ENCODE results near the gene TRABD2B. TPM values are rescaled to one million over a fixed set of nuclear protein-coding genes. Genes with fewer than 3 reads are reported as not detected.
A peak's percentile ranks its signal among the peaks of the same experiment; 100 is the strongest.

The TRABD2B gene
- total RNA-seq, 1 experiment from 2014 or later: not detected

DNA sequence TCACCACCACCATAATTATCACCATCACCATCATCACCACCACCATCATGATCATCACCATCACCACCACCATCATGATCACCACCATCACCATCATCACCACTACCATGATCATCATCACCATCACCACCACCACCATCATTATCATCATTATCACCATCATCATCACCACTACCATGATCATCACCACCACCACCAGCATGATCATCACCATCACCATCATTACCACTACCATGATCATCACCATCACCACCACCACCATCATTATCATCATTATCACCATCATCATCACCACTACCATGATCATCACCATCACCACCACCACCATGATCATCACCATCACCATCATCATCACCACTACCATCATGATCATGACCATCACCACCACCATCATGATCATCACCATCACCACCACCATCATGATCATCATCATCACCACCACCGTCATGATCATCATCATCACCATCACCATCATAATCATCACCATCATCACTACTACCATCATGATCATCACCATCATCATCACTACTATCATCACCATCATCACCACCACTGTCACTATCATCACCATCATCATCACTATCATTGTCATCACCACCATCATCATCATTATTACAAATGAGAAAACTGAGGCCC lies 60.2 kb downstream of the TRABD2B start:
- no peak for DNase-seq (ENCODE audit: low read depth)

DNA sequence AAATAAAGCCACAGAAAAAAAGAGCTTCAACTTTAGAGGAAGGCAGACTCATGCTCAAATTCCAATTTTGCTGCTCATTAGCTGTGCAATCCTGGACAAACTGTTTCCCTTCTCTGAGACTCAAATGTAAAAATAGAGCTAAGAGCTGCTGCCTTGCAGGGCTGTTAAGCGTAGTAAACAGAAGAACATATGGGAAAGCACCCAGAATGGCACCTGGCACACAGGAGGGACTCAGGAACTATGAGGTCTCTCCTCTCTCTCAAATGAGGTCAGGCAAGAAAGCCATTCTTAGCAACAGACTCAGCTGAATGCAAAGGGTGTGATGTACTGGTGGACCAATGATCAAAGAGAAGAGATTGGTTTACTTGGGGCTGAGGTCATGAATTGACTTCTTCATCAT lies 61.3 kb downstream of the TRABD2B start:
- DNase-seq (ENCODE audit: low read depth): no peak

DNA sequence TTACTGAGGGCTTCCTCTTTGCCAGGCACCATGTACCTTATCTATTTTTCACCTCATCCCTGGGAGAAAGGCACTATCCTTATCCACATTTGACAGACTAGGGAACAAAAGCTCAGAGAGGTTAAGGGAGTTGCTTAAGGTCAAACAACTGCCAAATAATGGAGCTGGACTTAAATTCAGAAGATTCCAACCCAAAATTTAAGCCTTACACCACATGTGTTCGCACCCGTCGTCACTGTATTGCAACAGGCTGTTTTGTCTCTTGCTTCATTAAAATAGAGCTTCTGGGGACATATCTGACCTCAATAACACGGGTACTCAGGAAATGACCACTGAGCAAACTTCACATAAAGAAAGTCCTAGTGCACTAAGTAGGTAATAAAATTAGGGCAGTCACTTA lies 62.0 kb downstream of the TRABD2B start:
- DNase-seq (ENCODE audit: low read depth): no peak

DNA sequence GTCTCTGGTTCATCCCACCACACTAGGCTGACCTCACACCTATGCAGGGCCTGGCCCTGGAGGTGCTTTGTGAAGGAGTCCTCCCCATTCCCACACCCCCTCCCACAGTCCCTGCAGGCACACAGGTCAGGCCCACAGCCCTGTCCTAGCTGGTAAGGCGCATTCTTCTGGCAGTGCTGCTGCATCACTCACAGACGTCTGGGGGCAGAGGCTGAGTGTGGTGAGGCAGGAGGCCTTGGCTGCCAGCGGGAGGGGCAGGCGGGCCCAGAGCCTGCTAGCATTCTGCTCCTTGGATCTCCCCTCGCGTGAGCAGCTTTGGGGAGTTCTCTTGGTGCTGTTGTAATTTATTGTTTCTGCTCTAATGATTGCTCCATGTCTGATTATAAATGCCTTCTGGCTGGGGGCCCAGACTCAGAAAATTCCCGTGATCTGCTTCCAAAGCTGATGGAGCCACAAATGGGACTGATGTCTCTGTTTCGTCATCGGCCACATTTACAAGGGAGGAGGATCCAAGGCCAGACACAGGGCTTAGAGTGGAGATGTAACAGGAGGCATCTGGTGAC lies 62.9 kb downstream of the TRABD2B start:
- DNase-seq (ENCODE audit: low read depth): peak; percentile 16

DNA sequence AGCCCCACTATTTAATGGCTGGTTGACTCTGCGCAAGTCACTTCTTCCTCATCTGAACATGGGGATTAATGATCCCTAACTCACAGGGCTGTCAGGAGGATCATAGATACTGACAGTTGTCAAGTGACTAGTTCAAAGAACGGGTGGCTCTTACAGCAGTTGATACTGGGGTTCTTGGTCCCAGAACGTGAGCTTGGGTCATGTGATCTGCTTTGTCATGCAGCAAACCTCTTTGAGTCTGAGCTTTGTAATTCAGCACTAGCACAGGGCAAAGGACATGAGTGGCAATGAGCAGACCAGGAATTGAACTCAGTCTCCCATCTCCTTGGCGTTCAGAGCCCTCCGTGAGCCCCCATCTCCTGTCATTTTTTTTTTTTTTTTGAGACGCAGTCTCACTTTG lies 64.4 kb downstream of the TRABD2B start:
- no peak for DNase-seq (ENCODE audit: low read depth)

DNA sequence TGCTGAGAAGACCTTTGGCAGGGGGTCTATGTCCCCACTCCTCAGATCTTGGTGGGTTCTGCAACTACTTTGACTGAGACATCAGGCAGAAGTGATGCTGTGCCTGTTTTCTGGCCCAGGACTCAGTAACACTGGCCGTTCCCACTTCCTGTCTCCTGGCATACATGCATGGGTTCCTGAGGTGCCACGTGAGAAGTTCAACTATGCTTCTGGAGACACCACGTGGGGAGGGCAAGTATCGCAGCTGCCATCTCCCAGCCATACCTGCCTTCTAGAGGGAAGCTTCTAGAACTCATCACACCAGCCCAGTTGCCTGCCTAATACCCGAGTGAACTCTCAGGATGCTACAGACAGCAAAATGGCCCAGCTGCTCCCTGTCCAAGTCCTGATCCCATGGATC lies 65.8 kb downstream of the TRABD2B start:
- peak; percentile 55 for DNase-seq (ENCODE audit: low read depth)

DNA sequence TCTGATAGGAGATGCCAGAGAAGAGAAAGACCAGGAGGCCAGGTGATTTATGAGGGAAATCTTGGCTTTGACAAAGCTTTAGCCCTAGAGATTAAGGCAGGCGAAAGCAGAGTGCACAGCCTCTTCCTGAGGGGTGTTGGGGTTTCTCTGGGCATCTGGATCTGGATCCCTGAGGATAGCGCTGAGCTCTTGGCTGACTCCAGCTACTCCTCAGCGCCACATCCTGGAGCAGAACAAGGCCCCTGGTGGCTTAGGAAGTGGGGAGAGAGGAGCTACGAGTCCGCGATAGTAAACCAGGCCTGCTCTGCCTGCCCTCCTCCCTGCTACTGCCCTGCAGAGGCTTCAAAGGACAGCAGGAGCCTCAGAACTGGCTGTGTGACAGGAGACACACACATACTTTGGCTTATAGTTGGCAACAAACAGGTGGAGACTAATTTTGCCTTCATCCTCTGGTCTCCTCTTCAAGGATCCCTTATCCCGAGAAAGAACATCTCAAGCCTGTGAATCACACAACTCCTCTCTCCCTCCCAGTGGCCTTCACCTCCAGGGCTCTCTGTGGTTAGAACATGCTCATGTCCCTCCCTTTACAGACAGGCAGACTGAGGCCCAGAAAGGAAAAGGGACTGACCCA lies 66.9 kb downstream of the TRABD2B start:
- DNase-seq (ENCODE audit: low read depth): no peak

DNA sequence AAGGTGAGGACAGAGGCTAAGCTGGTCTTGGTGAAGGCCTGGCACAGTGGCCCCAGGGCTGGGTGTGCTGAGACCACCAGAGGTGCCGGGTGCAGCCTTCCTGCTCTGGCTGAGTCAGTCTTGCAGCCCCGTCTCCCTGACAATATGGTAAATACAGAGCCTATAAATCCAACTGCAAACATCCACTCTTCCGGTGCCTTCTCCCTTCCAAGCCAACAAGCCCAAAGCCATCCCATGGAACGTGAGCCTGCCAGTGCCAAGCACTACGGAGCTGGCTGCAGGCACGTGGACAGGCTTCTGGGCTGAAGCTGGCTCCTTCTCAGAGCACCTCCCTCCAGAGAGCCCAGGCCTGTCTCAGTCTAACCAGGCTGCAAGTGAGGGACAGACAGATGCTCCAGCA lies 70.0 kb downstream of the TRABD2B start:
- peak; percentile 19 for DNase-seq (ENCODE audit: low read depth)

DNA sequence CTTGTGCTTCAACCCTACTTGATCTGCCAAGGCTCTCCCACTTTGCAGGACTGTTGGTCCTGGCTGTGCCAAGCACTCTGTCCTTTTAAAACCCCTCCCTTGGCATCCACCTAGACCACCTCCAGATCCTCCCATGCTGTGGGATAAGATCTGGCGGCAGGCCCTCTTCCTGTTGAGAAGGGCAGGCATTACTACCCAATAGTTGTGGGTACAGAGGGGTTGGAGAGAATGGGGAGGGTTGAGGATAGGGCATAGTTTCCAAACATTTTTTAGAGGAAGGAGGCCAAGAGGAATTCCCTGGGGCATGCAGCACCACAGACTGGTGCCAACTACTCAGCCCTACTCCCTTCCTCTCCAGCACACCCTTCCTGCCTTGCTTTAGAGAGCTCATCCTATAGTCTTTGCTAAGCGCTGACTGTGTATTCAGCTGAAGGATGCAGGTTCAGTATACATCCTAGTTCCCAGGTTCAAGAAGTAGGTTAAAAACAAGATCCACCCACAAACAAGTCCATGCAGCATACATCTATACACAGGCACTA lies 70.7 kb downstream of the TRABD2B start:
- no peak for DNase-seq (ENCODE audit: low read depth)

DNA sequence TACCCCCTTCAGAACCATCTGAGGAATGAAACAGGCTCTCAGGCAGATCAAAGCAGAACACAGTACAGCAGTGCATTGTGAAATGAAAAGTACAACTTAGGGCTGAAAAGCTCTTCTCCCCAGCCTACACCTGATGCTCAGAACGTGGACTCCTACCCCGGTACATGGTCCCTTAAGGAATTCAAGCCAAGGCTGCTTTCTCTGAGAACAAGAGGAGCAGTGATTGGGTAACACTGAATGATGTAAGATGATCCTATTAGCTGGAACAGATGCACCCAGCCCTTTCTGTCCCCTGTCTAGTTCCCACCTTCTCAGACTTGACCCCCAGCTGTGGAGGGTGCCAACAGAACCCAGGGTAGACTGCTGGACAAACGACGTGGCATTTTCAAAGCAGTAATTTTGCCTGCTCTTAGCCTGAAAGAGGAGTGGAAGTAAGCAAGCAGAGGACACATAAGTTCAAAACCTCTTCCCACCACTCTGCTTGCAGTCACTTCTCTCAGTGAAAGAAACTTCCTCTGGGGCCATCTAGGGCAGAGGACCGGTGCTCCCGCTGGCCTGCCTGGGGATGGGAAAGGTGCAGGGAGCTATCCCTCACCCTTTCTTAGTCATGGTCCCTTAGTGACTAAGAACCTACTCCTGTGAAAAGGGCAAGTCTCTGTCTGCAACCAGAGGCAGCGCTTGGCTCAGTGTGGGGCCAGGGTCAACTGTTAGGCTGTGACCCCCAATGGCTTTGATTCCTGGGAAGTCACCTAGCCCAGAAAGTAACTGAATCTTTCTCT lies 72.7 kb downstream of the TRABD2B start:
- no peak for DNase-seq (ENCODE audit: low read depth)

DNA sequence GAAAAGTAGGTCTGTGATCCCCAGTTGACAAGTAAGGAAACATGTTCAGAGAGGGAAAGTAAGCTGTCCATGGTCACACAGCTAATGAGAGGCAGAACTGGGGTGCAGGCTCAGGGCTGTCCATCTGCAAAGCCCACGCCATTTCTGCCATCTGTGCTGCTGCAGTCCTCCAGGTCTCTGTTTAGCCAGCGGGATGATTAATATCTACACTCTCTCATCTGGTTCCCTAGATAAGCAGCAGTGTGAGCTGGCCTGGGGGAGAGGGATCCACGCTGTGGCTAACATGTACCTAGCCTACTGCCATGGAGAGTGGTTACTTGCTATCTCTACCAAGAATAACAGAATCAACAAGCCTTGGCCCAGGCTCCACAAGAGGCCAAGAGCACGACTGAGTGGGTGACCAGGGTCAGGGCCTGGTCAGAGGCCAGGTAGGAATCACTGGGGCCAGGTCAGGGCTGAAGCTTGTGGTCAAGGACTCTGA lies 75.2 kb downstream of the TRABD2B start:
- DNase-seq (ENCODE audit: low read depth): no peak

DNA sequence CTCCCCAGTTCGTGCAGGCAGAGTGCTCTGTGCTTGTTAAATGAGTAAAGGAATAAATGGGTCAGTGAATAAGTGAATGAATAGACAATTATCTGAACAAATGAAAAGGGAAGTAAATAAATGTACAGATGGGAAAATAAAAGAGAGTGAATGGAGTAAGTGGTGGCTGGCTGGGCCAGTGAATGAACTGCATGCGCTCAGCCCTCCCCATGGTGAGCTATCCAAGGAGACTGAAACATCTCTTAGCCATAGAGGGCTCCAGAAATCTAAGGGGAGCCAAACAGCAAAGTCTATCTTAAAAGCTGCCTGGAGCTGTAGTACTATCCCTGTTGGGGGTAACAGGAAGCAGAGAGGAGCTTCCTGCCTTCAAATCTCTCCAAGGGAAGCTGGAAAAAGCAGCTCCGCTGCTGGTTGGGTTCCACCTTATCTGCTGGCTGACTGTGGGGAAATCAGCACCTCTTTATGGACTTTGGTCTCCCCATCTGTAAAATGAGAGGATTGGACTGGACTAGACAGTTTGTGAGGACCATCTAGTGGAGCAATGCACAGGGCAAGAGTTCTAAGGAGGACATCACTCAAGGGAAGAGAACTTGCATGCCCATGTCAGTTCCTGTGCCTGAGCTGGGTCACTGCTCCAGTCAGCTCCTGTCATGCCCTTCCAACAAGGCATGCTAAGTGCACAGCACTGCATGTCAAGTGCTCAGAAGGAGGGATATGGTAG lies 77.9 kb downstream of the TRABD2B start:
- DNase-seq (ENCODE audit: low read depth): no peak

DNA sequence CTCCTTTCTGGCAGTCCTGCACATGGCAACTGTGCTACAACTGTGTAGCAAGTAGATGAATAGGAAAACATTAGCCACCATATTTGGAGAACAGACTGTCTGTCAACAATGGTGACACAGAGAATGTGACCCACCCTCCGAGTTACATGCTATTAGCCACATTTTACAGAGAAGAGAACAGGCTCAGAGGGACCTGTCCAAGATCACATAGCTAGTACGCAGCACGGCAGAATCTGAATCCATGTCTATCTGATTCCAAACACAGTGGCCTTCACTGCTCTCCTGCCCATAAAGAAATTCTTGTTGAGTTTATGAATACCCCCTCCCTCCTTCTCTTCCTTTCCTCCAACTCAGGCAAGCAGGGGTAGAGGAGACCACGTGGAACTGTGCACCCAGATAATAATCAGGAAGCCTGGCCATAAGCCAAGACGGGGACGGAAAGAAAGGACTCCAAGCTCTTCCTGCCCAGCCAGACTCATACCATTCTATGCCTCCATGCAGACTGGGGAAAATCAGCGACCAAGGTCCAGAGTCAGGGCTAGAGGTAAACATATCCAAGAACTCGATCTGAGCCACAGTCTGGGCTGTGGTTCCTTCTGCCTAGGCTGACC lies 78.8 kb downstream of the TRABD2B start:
- no peak for DNase-seq (ENCODE audit: low read depth)

DNA sequence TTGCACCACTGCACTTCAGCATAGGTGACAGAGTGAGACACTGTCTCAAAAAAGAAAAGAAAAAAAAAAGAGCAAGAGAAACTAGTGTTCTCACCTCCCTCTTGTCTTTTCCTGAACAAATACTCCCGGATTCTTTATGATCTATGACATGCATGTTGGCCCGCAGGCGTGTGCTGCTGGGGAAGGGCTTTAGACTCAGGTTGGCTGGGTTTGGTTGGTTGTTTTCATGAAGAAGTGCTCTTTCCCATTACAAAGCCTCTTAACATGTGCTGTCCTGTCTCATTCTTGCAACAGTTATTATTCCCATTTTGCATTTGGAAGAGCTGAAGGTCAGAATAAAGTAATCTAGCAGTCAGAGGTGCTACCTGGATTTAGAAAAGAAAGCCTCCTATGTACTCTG lies 79.5 kb downstream of the TRABD2B start:
- DNase-seq (ENCODE audit: low read depth): no peak

DNA sequence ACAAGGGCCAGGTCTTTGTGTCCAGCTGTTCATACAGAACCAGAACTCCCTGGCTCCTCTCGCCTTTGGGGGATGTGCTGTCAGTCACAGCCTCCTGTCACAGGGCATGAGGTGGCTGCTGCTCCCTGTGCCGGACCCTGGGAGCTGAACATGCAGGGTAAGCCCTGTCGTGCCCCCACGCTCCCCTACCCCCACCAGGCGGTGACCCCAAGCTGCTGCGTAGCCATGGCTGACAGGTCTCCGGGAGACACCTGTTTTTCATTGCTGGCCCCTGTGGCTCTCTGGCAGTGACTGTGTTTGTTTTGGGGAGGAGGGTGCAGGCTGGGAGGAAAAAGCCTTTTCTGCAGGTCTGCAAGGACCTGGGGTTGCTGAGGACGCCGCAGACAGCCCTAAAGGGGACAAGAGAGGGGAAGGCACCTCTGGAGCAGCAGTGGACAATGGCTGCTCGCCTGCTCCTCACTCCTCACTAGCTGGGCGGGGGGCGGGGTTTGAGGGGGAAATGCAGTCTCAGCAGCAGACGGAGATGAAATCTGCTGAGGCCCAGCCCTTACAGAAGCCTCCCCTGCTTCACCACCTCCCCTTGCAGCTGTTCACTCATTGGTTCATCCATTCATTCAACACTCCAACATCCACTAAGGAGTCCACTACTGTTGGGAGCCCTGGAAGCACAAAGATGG lies 81.4 kb downstream of the TRABD2B start:
- no peak for DNase-seq (ENCODE audit: low read depth)

DNA sequence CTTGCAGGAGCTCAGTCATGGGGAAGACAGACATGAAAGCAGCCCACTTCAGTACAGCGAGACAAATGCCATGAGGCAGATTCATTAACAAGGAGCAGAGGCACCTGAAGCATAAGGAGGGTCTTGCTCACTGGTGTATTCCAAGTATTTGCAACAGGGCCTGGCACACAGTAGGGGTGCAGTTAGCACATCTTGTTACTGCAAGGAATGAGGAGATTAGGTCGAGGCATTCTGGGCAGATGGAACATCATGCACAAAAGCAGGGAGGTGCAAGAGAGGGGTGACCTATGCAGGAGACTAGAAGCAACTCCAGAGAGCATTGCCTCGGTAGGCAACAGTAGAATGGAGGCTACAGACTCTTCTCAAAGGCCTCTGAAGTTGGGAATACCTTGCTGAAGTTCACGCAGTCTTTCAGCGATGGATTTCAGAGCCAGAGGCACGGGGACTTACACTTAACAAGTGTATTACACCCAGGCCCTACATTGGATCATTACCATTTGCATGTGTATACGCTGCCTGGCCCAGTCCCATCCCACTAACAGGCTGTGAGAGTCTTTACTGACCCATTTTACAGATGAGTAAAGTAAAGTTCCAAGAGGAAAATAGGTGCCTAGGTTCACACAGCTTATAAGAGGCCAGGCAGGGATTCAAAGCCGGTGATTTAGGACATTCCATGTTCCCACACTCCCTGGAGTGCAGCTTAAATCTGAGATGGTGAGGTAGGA lies 82.1 kb downstream of the TRABD2B start:
- no peak for DNase-seq (ENCODE audit: low read depth)

DNA sequence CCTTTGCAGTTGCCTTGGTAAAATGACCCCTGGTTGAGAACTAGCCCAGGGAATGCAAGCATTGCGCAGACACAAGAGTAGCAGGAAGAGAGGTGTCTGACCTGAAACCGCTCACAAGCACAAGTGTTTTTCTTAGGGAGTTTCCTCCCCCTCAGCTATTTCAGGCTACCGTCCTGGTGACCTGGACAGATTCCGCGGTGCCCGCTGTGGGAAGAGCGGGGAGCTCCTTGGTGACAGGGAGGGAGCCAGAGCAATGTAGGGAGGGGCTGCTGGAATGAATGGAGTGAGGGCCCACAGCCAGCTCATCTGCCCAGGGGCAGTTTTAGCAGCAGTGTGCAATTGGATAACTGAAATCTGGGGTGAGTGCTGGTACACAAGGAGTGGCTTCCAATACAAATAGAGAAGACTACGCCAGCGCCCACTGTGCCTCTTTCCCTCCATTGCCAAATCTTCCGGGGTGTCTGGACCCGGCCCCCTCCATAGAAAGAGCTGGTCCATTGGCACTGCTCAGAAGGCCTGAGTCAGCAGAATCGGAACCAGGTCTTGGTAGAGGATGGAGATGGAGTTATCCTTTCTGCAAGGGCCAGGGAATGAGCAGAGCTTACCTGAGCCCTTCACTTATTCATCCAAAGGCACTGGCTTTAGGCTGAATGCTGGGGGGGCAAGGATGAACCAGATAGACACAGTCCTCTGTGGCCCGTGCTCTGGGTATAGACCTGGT lies 82.8 kb downstream of the TRABD2B start:
- peak; percentile 75 for DNase-seq (ENCODE audit: low read depth)

DNA sequence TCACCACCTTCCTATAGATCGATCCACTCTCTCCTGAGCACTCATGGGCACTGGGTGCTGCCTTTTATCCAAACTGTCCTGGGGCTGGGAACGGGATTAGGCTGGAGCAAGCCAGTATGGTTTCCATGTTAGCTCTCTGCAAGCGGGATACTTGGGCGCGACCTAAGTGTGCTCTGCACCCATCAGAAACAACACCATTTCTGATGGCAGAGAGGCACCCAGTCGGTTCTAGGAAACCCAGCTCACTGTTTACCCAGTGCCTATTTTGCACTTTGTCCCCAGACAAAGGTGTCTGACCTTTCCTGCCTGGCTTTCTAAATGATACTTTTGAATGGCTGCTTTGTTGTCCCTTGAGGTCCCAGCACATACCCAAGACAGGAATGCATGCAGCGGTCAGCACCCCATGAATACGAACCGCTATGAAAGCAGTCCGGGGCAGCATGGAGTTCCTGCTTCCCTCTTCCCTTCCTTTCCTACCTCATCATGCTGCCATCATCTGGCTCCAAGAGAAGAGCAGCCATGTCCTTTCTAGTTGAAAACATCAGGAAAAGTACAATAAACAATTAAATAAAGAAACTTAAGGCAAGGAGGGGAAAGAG lies 83.9 kb downstream of the TRABD2B start:
- DNase-seq (ENCODE audit: low read depth): no peak

DNA sequence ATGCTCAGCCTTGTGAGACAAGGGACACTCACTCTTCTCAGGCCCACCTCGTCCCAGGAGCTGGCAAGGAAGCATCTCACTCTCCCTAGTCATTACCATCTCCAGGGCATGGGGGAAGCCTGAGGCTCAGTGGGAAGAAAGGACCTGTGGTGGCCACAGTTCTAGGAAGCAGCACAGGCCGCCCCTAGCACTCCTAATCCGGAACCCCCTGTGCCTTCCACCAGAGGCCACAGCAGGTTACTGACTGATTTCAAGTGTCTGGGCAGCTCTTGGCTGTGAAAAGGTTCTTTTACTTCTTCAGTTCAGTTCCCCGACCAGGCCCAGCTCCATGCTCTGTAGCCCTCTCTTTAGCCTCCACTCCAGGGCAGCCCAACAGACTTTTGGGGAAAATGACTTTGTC lies 84.4 kb downstream of the TRABD2B start:
- DNase-seq (ENCODE audit: low read depth): no peak

Data from M059J (cell line).